MV-4-11 (cell line): ENCODE results near the gene SKIDA1.

Experiments
- DNase-seq: peaks from one replicate; lab custom pipeline; 2025; lab: John Stamatoyannopoulos, UW

SKIDA1 gene

GRCh38 chr10:21517134-21518031, 8.1 kb downstream of the SKIDA1 start:
- peak; percentile 6 for DNase-seq

- DNase-seq = peak; percentile 36
These were observed 9.0 kb downstream of the SKIDA1 start for GRCh38 chr10:21516242-21517131.

- no peak for DNase-seq
These were observed 9.9 kb downstream of the SKIDA1 start for GRCh38 chr10:21515361-21516241.

- no peak for DNase-seq
These were observed 10.6 kb downstream of the SKIDA1 start for GRCh38 chr10:21514818-21515351.

- DNase-seq = no peak
These were observed 11.2 kb downstream of the SKIDA1 start for GRCh38 chr10:21514129-21514817.

GRCh38 chr10:21513405-21513788, 12.1 kb downstream of the SKIDA1 start:
- DNase-seq = no peak

- no peak for DNase-seq
These were observed 12.7 kb downstream of the SKIDA1 start for GRCh38 chr10:21512573-21513404.

GRCh38 chr10:21511946-21512572, 13.4 kb downstream of the SKIDA1 start:
- DNase-seq = no peak

GRCh38 chr10:21511095-21511570, 14.3 kb downstream of the SKIDA1 start:
- DNase-seq = no peak

GRCh38 chr10:21510241-21511094, 15.0 kb downstream of the SKIDA1 start:
- DNase-seq = no peak

GRCh38 chr10:21509341-21510240, 15.9 kb downstream of the SKIDA1 start:
- DNase-seq = no peak

GRCh38 chr10:21508706-21509331, 16.7 kb downstream of the SKIDA1 start:
- no peak for DNase-seq

GRCh38 chr10:21507150-21507549, 18.3 kb downstream of the SKIDA1 start:
- DNase-seq = no peak

GRCh38 chr10:21506351-21506750, 19.1 kb downstream of the SKIDA1 start:
- DNase-seq = peak; percentile 16

- no peak for DNase-seq
These were observed 19.7 kb downstream of the SKIDA1 start for GRCh38 chr10:21505711-21506278.

GRCh38 chr10:21503542-21503941, 21.9 kb downstream of the SKIDA1 start:
- DNase-seq = no peak

GRCh38 chr10:21502348-21502740, 23.1 kb downstream of the SKIDA1 start:
- no peak for DNase-seq
